CD4-positive, alpha-beta T cell treated with Interleukin-1 beta for 1 hour (primary cell): ENCODE data around the gene OSR1.
"Not testable (repeated sequence)": the region's sequence is repeated elsewhere in the genome, so short reads cannot be mapped to it uniquely, and the experiment has no call there.

Source experiments
- DNase-seq, 2 donors: peaks; one replicate each; pipeline ENCODE4 v3.0.0-alpha.2; 2020 to 2022

Gene OSR1

DNA sequence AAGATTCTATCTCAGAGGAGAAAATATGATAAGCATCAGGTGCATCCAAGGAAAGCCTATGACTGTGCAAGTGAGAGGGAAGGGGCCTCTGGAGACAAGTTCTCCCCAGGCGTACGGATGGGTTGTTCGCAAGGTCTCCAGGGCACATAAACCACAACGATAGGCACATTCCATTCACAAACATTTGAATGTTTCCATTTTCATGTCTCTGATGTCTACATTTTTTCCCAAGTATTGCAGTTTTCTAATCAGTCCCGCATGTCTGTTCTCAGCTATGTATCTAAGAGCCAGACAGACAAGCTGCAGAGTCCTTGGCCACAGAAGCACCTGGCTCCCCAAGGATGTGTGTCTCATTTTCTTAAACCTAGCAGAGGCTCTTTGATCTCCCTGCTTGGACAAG is 28.0 kb downstream of the OSR1 start:
- DNase-seq: no peak

DNA sequence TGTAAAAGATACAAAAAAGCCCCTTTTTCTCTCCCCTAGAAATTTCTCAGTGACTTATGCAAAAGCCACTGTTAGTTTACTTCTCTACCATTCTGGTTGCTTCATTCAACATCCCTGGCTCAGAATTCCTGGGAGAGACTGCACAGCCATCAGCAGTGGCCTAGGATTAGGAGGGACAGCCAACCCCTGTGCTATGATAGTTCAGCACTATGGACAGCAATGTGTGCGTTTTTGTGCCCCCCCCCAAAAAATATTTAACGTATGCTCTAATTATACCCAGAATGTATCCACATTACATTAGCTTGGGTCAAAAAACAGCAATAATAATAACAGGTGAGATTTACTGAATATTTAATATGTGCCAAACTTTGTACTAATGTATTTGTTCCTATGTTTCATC is 29.0 kb downstream of the OSR1 start:
- no peak for DNase-seq

DNA sequence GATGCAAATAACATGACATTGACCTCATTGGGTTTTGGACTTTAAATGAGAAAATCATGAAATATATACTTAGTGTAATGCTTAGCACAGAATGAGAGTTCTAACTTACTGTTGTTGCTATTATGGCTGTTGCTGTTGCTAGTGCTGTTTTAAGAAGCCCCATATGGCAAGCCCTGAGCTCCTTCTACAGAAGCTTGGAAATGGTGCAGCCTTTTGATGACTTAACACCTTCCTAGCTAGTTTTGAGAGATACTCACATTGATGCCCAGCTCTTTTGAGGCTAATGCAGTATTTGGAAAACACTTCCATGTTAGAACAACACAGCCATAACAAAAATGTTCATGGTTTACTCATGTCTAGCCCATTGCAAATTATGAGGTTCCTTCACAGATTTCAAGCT is 30.9 kb downstream of the OSR1 start:
- no peak for DNase-seq

DNA sequence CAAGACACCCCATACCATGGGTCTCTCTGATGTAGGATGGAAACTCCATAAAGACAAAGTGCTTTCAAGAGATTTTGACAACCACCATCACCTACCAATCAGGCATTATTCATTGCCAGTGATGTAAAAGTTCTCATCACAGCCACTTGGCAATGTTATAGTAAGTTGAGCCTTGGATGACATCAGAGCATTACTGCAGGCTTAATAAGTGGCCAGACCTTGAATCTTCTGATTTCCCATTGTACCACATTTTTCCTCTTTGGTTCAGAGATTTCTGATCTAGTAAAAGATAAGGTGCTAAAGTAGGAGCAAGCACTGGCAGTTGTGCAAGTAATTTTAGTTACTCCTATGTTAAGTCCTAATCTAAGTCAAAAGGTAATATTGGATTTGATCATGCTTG is 36.5 kb downstream of the OSR1 start:
- DNase-seq: no peak

DNA sequence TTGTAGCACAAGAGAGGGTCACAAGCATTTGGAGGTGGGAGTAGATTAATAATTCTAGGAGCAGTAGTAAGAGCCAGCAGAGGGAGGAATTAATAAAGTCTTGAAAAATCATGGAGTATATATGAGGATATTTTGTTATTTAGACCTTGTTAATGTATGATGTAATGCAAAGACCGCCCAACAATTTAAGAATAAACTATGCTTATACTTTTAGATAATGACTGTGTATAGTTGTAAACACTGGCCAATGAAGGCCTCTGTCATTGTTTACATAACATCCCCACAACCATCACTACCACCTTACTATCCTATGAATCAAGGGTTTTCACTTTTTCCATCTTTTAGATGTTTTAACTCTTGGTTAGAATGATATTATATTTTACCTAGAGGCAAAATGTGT is 37.6 kb downstream of the OSR1 start:
- DNase-seq: no peak

DNA sequence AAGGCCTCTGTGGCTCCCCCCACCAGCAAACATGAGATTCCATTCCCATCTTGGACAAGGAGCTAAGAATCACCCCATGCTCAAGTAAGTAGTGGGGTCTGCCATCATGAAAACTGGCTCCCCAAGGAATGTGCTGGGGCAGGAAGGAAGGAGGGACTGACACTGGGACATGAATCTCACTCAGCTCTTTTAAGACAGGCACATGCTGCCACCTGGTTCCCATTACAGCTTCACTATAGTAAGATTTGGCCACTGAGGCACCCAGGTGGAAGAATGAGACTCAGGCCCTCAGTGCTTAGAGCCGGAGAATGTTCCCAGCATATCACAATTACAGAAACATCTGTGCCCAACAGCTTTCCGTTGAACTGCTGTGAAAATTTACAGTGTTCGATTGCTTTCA is 38.7 kb downstream of the OSR1 start:
- DNase-seq: no peak

DNA sequence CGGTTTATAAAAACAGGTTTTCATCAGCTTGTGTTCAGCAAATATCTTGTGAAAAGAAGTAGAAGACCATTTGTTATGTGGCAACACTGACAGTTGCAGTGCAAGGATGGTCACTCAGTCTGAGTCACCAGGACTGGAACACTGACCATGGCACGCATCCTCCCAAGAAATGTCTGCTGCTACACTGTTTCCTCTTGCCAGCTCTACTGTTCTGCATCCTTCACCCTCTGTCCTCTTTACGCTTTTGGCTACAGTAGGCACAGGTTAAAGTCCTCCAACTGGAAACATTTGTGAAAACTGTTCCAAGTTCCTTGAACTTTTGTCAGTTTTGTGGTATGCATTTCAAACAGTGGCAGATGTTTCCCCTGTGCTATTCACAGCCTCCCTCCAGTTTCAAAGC is 39.4 kb downstream of the OSR1 start:
- no peak for DNase-seq

DNA sequence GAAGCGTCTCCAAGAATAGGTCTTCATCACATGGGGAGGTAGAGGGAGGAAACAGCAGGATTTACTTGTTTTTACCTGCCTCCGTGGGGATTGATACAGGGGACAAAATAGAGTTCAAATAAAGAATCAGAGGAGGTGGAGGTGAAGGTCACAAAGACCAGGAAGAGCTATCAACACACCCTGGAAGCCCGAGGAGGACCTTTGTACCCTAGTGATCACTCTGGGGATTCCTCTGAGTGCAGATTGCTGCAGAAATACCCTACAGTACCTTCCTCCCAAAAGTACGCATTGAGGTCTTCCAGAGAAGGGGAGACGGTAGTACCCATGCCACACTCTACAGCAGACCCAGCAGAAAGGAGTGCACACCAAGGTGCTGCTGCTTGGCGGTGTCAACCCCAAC is 44.9 kb downstream of the OSR1 start:
- DNase-seq: no peak

DNA sequence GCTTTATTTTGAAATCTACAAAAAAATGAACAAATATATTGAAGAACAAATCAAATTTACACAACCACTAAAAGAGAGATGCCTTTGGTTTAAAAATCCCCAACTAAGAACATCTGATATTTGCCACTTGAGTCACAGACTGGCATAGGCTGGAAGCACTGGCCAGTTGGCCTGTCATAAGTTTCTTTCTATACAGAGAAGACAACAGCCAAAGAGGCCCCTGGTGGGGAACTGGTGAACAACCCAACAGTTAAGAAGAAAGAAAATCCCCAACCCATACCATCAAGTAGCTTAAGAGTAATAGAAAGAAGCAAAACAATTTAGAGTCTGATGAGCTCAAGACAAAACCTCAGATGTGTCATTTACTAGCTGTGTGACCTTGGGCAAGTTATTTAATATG is 45.5 kb downstream of the OSR1 start:
- DNase-seq: no peak

DNA sequence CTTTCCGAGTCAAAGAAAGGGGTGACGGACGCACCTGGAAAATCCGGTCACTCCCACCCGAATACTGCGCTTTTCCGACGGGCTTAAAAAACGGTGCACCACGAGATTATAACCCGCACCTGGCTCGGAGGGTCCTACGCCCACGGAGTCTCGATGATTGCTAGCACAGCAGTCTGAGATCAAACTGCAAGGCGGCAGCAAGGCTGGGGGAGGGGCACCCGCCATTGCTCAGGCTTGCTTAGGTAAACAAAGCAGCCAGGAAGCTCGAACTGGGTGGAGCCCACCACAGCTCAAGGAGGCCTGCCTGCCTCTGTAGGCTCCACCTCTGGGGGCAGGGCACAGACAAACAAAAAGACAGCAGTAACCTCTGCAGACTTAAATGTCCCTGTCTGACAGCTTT is 52.4 kb downstream of the OSR1 start:
- DNase-seq: not testable (repeated sequence)

DNA sequence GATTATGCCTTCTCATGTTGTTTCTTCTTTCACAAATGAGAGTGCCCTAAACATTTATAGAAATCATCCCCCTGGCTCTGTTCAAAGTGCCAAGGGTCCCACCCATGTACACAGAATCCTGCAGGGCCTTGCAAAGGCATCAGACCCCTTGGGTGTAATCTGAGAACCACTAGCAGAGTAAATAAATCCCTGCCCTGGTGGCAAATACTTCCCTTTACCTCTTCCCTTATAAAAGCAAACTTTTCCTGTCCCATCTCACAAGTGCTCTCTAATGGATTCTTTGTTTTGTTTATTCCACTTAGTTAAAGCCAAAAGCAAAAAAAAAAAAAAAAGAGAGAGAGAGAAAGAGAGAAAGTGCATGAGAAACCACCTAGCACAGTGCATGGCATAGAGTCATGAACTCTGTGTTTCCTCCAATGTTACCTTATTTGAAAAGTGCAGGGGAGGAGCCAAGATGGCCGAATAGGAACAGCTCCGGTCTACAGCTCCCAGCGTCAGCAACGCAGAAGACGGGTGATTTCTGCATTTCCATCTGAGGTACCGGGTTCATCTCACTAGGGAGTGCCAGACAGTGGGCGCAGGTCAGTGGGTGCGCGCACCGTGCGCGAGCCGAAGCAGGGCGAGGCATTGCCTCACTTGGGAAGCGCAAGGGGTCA is 52.9 kb downstream of the OSR1 start:
- not testable (repeated sequence) for DNase-seq

DNA sequence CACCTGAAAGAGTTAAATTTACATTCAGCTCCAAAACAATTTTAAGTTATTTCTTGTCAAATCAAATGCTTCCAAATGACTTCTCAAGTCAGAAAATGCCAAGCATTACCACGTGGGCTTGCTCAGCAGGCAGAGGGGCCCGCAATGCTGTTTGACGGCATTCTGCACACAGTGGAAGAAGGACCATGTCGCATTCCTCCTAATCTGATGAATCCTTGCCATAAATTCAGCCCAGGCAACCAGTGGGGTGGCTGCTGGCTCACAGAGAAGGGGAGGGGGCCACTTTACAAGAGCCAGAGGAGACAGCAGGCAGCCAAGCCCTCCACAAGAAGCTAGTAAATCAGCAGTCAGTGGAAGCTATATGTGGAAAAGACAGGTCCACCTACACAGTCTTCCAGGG is 56.7 kb downstream of the OSR1 start:
- DNase-seq: no peak
